Kidney epithelial cell (primary cell): Measurements from ENCODE around the gene MARK3. TPM values are rescaled to one million over a fixed set of nuclear protein-coding genes. Genes with fewer than 3 reads are reported as not detected.

Source experiments
- DNase-seq: peaks from one replicate; pipeline ENCODE4 v3.0.0-alpha.2; 2010; ENCODE audit warnings: low read depth
- H3K27me3 ChIP-seq: 2 replicates; pipeline ENCODE4 v1.6.0; 2011; ENCODE audit warnings: low read length; ENCODE audit not compliant: control insufficient read depth, insufficient read depth
- H3K36me3 ChIP-seq: 2 replicates; pipeline ENCODE4 v1.5.1; 2011; ENCODE audit warnings: low read length; ENCODE audit not compliant: control insufficient read depth, insufficient read depth
- H3K4me3 ChIP-seq: 2 replicates; pipeline ENCODE4 v1.5.1; 2011; ENCODE audit warnings: low read depth, mild to moderate bottlenecking, control low read depth, low read length
- total RNA-seq: library from RNA; depleted of rRNA; stranded (reverse); fragments of >200 nt; gene quantifications from 2 replicates; pipeline ENCODE4 v1.2.3, GENCODE V29; 2015
- TF ChIP-seq, protein P1 (sequence below): IDR thresholded peaks from 2 replicates; pipeline ENCODE4 v1.5.1; 2011; ENCODE audit warnings: mild to moderate bottlenecking, moderate library complexity, low read length, control low read depth, inconsistent platforms; ENCODE audit not compliant: insufficient read depth, poor library complexity, severe bottlenecking

Gene MARK3
- total RNA-seq, 1 donor from 2014 or later: 74.1 TPM

DNA sequence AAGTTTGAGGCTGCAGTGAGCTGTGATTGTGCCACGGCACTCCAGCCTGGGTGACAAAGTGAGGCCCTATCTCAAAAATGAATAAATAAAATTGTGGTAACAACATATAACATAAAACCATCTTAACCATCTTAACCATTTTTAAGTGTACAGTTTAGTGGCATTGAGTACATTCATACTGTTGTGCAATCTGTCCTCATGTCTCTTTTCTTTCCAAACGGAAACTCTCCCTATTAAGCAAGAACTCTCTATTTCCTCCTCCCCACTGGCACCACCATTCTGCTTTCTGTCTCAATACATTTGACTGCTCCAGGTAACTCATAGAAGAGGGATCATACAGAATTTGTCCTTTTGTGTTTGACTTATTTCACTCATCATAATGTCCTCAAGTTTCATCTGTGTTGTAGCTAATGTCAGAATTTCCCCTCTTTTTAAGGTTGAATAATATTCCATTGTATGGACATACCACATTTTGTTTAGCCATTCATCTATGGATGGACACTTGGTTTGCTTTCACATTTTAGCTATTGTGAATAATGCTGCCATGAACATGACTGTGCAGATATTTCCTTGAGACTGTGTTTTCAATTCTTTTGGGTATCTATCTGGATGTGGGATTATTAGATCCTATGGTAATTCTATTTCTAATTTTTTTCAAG, 4.4 kb upstream of the MARK3 start:
- no peak overlapping the region for H3K4me3 ChIP-seq
- no peaks in the 10 kb centered on the region for H3K36me3 ChIP-seq
- TF ChIP-seq, protein P1, sequence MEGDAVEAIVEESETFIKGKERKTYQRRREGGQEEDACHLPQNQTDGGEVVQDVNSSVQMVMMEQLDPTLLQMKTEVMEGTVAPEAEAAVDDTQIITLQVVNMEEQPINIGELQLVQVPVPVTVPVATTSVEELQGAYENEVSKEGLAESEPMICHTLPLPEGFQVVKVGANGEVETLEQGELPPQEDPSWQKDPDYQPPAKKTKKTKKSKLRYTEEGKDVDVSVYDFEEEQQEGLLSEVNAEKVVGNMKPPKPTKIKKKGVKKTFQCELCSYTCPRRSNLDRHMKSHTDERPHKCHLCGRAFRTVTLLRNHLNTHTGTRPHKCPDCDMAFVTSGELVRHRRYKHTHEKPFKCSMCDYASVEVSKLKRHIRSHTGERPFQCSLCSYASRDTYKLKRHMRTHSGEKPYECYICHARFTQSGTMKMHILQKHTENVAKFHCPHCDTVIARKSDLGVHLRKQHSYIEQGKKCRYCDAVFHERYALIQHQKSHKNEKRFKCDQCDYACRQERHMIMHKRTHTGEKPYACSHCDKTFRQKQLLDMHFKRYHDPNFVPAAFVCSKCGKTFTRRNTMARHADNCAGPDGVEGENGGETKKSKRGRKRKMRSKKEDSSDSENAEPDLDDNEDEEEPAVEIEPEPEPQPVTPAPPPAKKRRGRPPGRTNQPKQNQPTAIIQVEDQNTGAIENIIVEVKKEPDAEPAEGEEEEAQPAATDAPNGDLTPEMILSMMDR: no peak
- no peak for DNase-seq
- no peaks in the 10 kb centered on the region for H3K27me3 ChIP-seq

DNA sequence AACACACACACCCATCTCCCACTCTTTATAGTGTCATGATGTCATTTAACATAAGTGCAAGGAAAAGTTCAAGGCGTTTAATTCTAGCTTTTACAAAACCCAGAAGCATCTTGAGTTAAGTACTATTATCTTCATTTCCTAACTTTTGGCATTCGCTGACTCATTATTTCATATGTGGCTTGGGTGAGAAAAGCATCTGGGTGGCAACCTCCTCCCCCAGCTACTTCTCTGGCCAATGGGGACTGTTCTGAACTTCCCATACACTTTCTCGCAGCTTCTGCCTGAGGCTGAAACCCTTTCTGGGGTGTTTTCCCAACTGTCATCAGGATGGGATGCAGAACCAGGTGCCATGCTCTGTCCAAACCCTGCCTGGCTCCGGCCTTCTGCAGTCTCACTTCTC, 2.8 kb upstream of the MARK3 start:
- TF ChIP-seq, protein P1: no peak
- H3K4me3 ChIP-seq: no peak overlapping the region
- H3K36me3 ChIP-seq: no peaks in the 10 kb centered on the region
- no peaks in the 10 kb centered on the region for H3K27me3 ChIP-seq
- DNase-seq: no peak

DNA sequence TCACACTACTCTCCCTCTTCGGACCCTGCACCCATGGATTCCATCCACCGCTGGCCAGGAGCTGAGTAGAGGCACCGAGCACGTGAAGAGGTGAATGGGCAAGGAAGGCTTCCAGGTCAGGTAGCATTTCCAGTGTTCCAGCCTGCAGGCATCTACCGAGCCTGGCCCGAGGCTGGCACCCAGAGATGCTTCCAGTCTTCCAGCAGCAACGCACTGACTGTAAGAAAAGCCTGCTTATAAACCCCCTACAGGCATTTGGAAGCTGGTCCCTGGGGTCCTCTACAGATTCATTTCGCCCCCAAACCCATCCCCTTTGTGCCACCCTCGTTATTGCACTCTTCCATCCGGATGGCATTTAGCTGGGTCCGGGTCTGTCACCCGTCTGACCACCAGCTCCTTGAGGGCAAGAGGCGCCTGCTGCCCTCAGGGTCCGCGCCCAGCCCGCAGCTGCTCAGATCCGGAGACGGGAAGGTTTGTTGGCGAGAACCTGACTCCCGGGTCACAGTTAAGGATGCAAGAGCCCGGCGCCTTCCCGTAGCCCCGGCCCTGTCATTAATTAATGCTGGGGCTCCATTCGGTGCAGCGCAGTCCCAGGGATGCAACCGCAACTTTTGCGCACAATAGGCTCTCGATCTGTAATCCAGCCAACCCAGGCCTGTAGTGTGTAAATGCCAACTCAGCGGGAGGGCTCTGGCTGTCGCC, 614 bp upstream of the MARK3 start:
- Histone ChIP-seq H3K4me3 (peak overlapping the region; percentile 87), H3K36me3 (no peaks in the 10 kb centered on the region), H3K27me3 (no peaks in the 10 kb centered on the region)
- DNase-seq: no peak
- TF ChIP-seq, protein P1: no peak

DNA sequence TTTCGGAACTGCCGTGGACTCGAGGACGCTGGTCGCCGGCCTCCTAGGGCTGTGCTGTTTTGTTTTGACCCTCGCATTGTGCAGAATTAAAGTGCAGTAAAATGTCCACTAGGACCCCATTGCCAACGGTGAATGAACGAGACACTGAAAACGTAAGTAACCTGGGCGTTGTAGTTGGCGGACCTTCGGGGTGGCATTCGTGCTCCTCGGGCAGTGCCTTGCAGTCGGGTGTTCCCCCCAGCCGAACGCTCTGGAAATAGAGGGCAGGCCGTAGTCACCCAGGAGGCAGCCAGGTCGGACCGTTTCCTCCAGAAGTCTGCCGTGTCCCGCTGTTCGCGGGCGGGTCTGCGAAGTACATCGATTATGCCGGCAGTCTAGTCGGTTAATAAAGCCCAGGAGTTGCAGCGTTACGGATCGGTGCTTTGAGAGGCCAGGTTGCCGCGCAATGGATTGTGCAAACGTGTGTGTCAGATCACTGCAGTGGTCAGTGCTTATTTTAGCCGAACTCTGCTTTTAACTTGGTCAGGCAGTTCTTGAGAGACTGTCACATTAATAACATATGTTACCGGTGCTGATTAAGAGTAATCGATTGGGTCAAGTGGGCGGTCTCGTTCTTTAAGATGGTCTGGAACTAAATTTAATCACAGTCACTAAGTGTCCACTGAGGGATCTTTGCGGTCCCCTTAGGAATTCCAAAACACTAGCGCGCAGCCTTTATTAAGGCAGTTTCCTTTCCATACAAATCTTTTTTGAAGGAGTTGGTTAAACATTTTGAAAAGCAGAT, 906 bp downstream of the MARK3 start:
- no peak for DNase-seq
- Histone ChIP-seq H3K36me3 (no peaks in the 10 kb centered on the region), H3K27me3 (no peaks in the 10 kb centered on the region), H3K4me3 (peak overlapping the region; percentile 87)
- TF ChIP-seq, protein P1: no peak

DNA sequence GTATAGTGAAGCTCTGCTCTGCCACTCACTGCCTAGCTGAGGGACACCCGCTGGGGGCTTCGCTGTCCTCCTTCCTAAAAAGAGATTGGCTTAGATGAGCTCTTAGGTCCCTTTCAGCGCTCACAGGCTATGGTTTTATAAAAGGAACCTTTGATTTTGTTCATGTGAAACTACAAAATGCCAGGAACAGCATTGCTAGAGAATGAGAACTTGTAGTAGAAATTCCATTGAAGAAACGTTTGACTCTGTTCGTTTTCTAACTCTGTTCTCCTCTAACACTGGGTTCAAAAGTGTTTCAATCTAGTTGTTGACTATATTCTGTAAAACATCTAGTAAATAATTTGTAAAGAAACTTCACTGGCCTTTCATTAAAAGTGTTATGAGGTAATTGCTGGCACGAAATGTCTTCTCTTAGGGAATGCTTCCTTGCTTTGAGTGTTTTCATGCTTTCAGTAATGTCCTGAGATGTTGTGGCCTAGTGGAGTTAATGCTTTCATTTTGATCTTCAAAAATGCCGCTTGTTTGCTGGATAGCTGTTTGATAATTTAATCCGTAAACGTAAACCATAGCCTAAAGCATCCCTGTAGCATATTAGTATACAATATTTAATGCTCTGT, 1.6 kb downstream of the MARK3 start:
- Histone ChIP-seq H3K36me3 (no peaks in the 10 kb centered on the region), H3K4me3 (peak overlapping the region; percentile 87), H3K27me3 (no peaks in the 10 kb centered on the region)
- TF ChIP-seq, protein P1: no peak
- no peak for DNase-seq
